Stimulated activated CD4-positive, alpha-beta T cell treated with anti-CD3 and anti-CD28 coated beads, Interleukin-1b, Interleukin-23, amount 100 ng/mL, for 24 hours (primary cell): ENCODE data around the gene TNIP3.
"Not testable (repeated sequence)": the region's sequence is repeated elsewhere in the genome, so short reads cannot be mapped to it uniquely, and the experiment has no call there.

Experiments
- DNase-seq, 4 experiments: peaks; one replicate each; pipeline ENCODE4 v3.0.0-alpha.2; 2020; ENCODE audit warnings: low read depth in 4 of 4, low spot score in 1 of 4

TNIP3 gene

GRCh38 chr4:121164291-121164690 is at the start of gene TNIP3:
TSS of gene TNIP3 (minus strand) at chr4:121164321. CDS start at chr4:121164125, 196 bp downstream.
- no peak for DNase-seq

- DNase-seq: no peak
Measured at GRCh38 chr4:121212806-121213205, 48.7 kb upstream of the TNIP3 start.

GRCh38 chr4:121209171-121209570 is 45.0 kb upstream of the TNIP3 start:
- DNase-seq: no peak

- DNase-seq: no peak
Measured at GRCh38 chr4:121208244-121209007, 44.3 kb upstream of the TNIP3 start.

GRCh38 chr4:121205777-121206176 is 41.7 kb upstream of the TNIP3 start:
- not testable (repeated sequence) for DNase-seq

GRCh38 chr4:121200795-121201472 is 36.8 kb upstream of the TNIP3 start:
- no peak for DNase-seq

- DNase-seq: no peak
Measured at GRCh38 chr4:121199742-121200561, 35.8 kb upstream of the TNIP3 start.

GRCh38 chr4:121198251-121198650 is 34.1 kb upstream of the TNIP3 start:
- no peak for DNase-seq

GRCh38 chr4:121195649-121196048 is 31.5 kb upstream of the TNIP3 start:
- DNase-seq: no peak

GRCh38 chr4:121192480-121192879 is 28.4 kb upstream of the TNIP3 start:
- no peak for DNase-seq

- DNase-seq: no peak
Measured at GRCh38 chr4:121192013-121192412, 27.9 kb upstream of the TNIP3 start.

- no peak for DNase-seq
Measured at GRCh38 chr4:121191361-121191760, 27.2 kb upstream of the TNIP3 start.

- no peak for DNase-seq
Measured at GRCh38 chr4:121190389-121190788, 26.3 kb upstream of the TNIP3 start.

- no peak for DNase-seq
Measured at GRCh38 chr4:121189326-121190215, 25.4 kb upstream of the TNIP3 start.

- DNase-seq: no peak
Measured at GRCh38 chr4:121187206-121187605, 23.1 kb upstream of the TNIP3 start.

GRCh38 chr4:121185960-121186359 is 21.8 kb upstream of the TNIP3 start:
- DNase-seq: no peak

GRCh38 chr4:121183989-121184388 is 19.9 kb upstream of the TNIP3 start:
- DNase-seq: no peak

- no peak for DNase-seq
Measured at GRCh38 chr4:121183361-121183760, 19.2 kb upstream of the TNIP3 start.

GRCh38 chr4:121182296-121182695 is 18.2 kb upstream of the TNIP3 start:
- DNase-seq: no peak

- DNase-seq: no peak
Measured at GRCh38 chr4:121181493-121181892, 17.4 kb upstream of the TNIP3 start.

GRCh38 chr4:121180558-121180957 is 16.4 kb upstream of the TNIP3 start:
- no peak for DNase-seq
